Liver (tissue), 9 donors: ENCODE data around the gene FAAH2. TPM values are rescaled to one million over a fixed set of nuclear protein-coding genes. Genes with fewer than 3 reads are reported as not detected.

Experiments
- DNase-seq: peaks from one replicate; pipeline ENCODE4 v3.0.0-alpha.2; 2017; ENCODE audit warnings: low spot score
- H3K27ac ChIP-seq, 2 donors: one replicate each; pipeline ENCODE4 v1.7.0; 2013; ENCODE audit warnings: inconsistent platforms in 2 of 2, low read length in 2 of 2, control low read depth in 1 of 2, low read depth in 1 of 2, mild to moderate bottlenecking in 1 of 2
- H3K27me3 ChIP-seq, 4 donors: one replicate each; pipeline versions ENCODE4 v1.6.1 to v1.7.0; 2013; ENCODE audit warnings: low read length in 3 of 4, inconsistent platforms in 1 of 4, mild to moderate bottlenecking in 1 of 4, moderate library complexity in 1 of 4; ENCODE audit not compliant: control insufficient read depth in 4 of 4, insufficient read depth in 4 of 4
- H3K36me3 ChIP-seq, 4 donors: one replicate each; pipeline versions ENCODE4 v1.6.1 to v1.7.0; 2013; ENCODE audit warnings: low read length in 3 of 4, mild to moderate bottlenecking in 3 of 4, low read depth in 1 of 4, moderate library complexity in 1 of 4; ENCODE audit not compliant: control insufficient read depth in 4 of 4, insufficient read depth in 3 of 4
- H3K4me1 ChIP-seq, 4 donors: one replicate each; pipeline versions ENCODE4 v1.6.1 to v1.7.0; 2013; ENCODE audit warnings: low read length in 3 of 4, mild to moderate bottlenecking in 3 of 4, moderate library complexity in 1 of 4; ENCODE audit not compliant: control insufficient read depth in 4 of 4, insufficient read depth in 4 of 4
- H3K4me3 ChIP-seq, 3 donors: one replicate each; pipeline versions ENCODE4 v1.6.1 to v1.7.0; 2013; ENCODE audit warnings: low read length in 3 of 3, control low read depth in 1 of 3, low read depth in 1 of 3, mild to moderate bottlenecking in 1 of 3
- H3K9ac ChIP-seq, 2 donors: one replicate each; pipeline ENCODE4 v1.7.0; 2013; ENCODE audit warnings: low read length in 2 of 2, mild to moderate bottlenecking in 2 of 2, moderate library complexity in 2 of 2, control low read depth in 1 of 2, low read depth in 1 of 2
- H3K9me3 ChIP-seq, 4 donors: one replicate each; pipeline versions ENCODE4 v1.6.1 to v1.7.0; 2013; ENCODE audit warnings: low read length in 3 of 4; ENCODE audit not compliant: control insufficient read depth in 4 of 4
- CTCF ChIP-seq: fragments of 150-350 bp; IDR thresholded peaks from 2 replicates; pipeline ENCODE4 v1.5.1; 2017; ENCODE audit warnings: improper control_type of control experiment, low read depth, low read length; ENCODE audit not compliant: missing input control
- EGR1 ChIP-seq, 2 donors: IDR thresholded peaks; 2 replicates each; pipeline ENCODE4 v1.6.1; 2016 to 2018; ENCODE audit warnings: antibody characterized with exemption in 2 of 2, low read depth in 2 of 2
- FOXA1 ChIP-seq: IDR thresholded peaks from 2 replicates; pipeline ENCODE4 v1.6.1; 2016; ENCODE audit warnings: antibody characterized with exemption
- FOXA2 ChIP-seq: IDR thresholded peaks from 2 replicates; pipeline ENCODE4 v1.6.1; 2016; ENCODE audit warnings: antibody characterized with exemption
- GABPA ChIP-seq, 2 donors: IDR thresholded peaks in 1 of 2; conservative IDR thresholded peaks in 1 of 2; 2 replicates each; pipeline ENCODE4 v1.6.1; 2016; ENCODE audit warnings: antibody characterized with exemption in 2 of 2, mild to moderate bottlenecking in 1 of 2, moderate library complexity in 1 of 2
- HNF4A ChIP-seq, 2 donors: conservative IDR thresholded peaks; 2 replicates each; pipeline ENCODE4 v1.6.1; 2016; ENCODE audit warnings: antibody characterized with exemption in 2 of 2, mild to moderate bottlenecking in 2 of 2
- HNF4G ChIP-seq: IDR thresholded peaks from 2 replicates; pipeline ENCODE4 v1.6.1; 2016; ENCODE audit warnings: antibody characterized with exemption
- JUND ChIP-seq, 2 donors: IDR thresholded peaks; 2 replicates each; pipeline ENCODE4 v1.6.1; 2016; ENCODE audit warnings: antibody characterized with exemption in 2 of 2
- NR2F2 ChIP-seq: IDR thresholded peaks from 2 replicates; pipeline ENCODE4 v1.6.1; 2016; ENCODE audit warnings: antibody characterized with exemption
- RAD21 ChIP-seq, 2 donors: IDR thresholded peaks; 2 replicates each; pipeline ENCODE4 v1.6.1; 2016; ENCODE audit warnings: antibody characterized with exemption in 2 of 2, mild to moderate bottlenecking in 2 of 2
- REST ChIP-seq: IDR thresholded peaks from 2 replicates; pipeline ENCODE4 v1.6.1; 2016; ENCODE audit warnings: antibody characterized with exemption, mild to moderate bottlenecking
- RXRA ChIP-seq, 2 donors: IDR thresholded peaks; 2 replicates each; pipeline ENCODE4 v1.6.1; 2017 to 2018; ENCODE audit warnings: antibody characterized with exemption in 2 of 2, mild to moderate bottlenecking in 1 of 2
- SP1 ChIP-seq: IDR thresholded peaks from 2 replicates; pipeline ENCODE4 v1.6.1; 2018; ENCODE audit warnings: antibody characterized with exemption, mild to moderate bottlenecking
- TAF1 ChIP-seq: conservative IDR thresholded peaks from 2 replicates; pipeline ENCODE4 v1.6.1; 2016; ENCODE audit warnings: antibody characterized with exemption, mild to moderate bottlenecking
- YY1 ChIP-seq: IDR thresholded peaks from 2 replicates; pipeline ENCODE4 v1.6.1; 2016; ENCODE audit warnings: antibody characterized with exemption, mild to moderate bottlenecking
- ZBTB33 ChIP-seq: IDR thresholded peaks from 2 replicates; pipeline ENCODE4 v1.6.1; 2016; ENCODE audit warnings: antibody characterized with exemption
- WGBS: extraction: QIAGEN DNeasy Blood & Tissue Kit; methylation state at CpG from one replicate; pipeline ENCODE4 v1.1.7; 2013; 5-methylcytosine and 5-hydroxymethylcytosine counted together
- polyA plus RNA-seq, 2 donors: library from polyadenylated mRNA; stranded (reverse) in 1 of 2; unstranded in 1 of 2; fragments of 200-250 nt in 1 of 2; fragments of >200 nt in 1 of 2; fragmentation: Nextera tagmentation in 1 of 2; extraction: Ambion mirVana in 1 of 2; gene quantifications; one replicate each; pipeline versions ENCODE4 v1.2.1 to v1.2.3, GENCODE V29; 2013 to 2015
- total RNA-seq, 2 donors: library from RNA; depleted of rRNA; stranded (reverse); fragments of >200 nt; gene quantifications; one replicate each; pipeline ENCODE4 v1.2.3, GENCODE V29; 2014
- TF ChIP-seq, protein P1 (sequence below): IDR thresholded peaks from 2 replicates; pipeline ENCODE4 v1.6.1; 2016; ENCODE audit warnings: antibody characterized with exemption
- TF ChIP-seq, protein P2 (sequence below): IDR thresholded peaks from 2 replicates; pipeline ENCODE4 v1.6.1; 2016; ENCODE audit warnings: antibody characterized with exemption
- donor health status: healthy.
- donor health status: healthy.
- donor health status: healthy.
- donor health status: healthy.
- donor health status: healthy.

FAAH2 gene
- total and polyA plus RNA-seq, 4 donors = 3.6 to 13.9 (median 5.8) TPM

DNA sequence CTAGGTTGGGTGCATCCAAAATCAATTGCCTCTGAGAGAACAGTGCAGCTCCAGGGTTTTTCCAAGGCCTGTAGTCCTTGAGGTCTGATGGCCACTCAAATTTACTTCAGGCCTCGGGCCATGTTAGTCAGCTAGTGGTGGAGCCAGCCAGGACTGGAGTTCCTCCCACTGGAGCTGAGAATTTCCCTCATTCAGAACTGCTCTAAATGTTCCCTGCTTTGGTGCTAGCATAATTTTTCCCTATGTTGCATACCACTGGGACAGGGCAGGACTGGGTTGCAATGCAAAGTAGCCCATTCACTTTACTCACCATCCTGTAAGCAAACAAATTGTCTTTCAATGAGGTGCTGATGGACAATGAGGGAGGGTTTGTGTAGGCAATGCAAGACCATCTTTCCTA is 159.3 kb downstream of the FAAH2 start:
- no peak overlapping the region for H3K9ac ChIP-seq
- H3K4me3 ChIP-seq = no peak overlapping the region
- no peaks in the 10 kb centered on the region for H3K4me1 ChIP-seq
- no peak for DNase-seq
- TF ChIP-seq ZBTB33 (no peak), GABPA (IDR thresholded peaks at IDR 0.05 in 1 of 2, conservative IDR thresholded peaks at IDR 0.05 in 1 of 2) (no peak)
- H3K27me3 ChIP-seq = no peaks in the 10 kb centered on the region
- no peaks in the 10 kb centered on the region for H3K36me3 ChIP-seq
- WGBS = 96% methylated on average over 1 of the region's 1 CpG
- H3K27ac ChIP-seq = no peak overlapping the region
- H3K9me3 ChIP-seq = no peaks in the 10 kb centered on the region

DNA sequence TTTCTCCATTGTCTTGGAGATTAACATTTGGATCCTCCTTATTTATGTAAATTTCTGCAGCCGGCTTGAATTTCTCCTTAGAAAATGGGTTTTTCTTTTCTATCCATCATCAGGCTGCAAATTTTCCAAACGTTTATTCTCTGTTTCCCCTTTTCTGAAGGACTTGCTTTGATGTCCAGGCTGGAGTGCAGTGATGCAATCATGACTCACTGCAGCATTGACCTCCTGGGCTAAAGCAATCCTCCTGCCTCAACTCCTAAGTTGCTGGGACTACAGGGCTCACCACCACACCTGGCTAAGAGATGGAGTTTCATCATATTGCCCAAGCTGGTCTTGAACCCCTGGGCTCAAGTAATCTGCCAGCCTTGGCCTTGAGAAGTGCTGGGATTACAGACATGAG is 161.3 kb downstream of the FAAH2 start:
- no peak for TF ChIP-seq NR2F2
- TF ChIP-seq REST = no peak
- no peak for TF ChIP-seq SP1
- TF ChIP-seq JUND (IDR thresholded peaks at IDR 0.05) = no peak
- no peak for TF ChIP-seq FOXA2
- TF ChIP-seq HNF4A (conservative IDR thresholded peaks at IDR 0.05) = no peak
- TF ChIP-seq FOXA1 = no peak
- TF ChIP-seq EGR1 (IDR thresholded peaks at IDR 0.05; ENCODE audit: low read depth in 2 of 2) = no peak
- TF ChIP-seq GABPA (IDR thresholded peaks at IDR 0.05 in 1 of 2, conservative IDR thresholded peaks at IDR 0.05 in 1 of 2) = no peak
- TF ChIP-seq, protein P1, sequence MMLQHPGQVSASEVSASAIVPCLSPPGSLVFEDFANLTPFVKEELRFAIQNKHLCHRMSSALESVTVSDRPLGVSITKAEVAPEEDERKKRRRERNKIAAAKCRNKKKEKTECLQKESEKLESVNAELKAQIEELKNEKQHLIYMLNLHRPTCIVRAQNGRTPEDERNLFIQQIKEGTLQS = no peak
- no peak for TF ChIP-seq YY1
- no peak for TF ChIP-seq CTCF
- TF ChIP-seq, protein P2, sequence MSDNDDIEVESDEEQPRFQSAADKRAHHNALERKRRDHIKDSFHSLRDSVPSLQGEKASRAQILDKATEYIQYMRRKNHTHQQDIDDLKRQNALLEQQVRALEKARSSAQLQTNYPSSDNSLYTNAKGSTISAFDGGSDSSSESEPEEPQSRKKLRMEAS = no peak
- TF ChIP-seq ZBTB33 = no peak
- no peak for TF ChIP-seq RXRA (IDR thresholded peaks at IDR 0.05)
- no peak for TF ChIP-seq RAD21 (IDR thresholded peaks at IDR 0.05)
- TF ChIP-seq HNF4G = no peak
- no peak for TF ChIP-seq TAF1
- Histone ChIP-seq H3K27ac (no peak overlapping the region), H3K9me3 (no peaks in the 10 kb centered on the region), H3K4me1 (no peaks in the 10 kb centered on the region), H3K9ac (no peak overlapping the region), H3K4me3 (no peak overlapping the region), H3K27me3 (no peaks in the 10 kb centered on the region), H3K36me3 (no peaks in the 10 kb centered on the region)
- DNase-seq = no peak
- 92% methylated on average over 2 of the region's 2 CpGs for WGBS
